Tibial nerve (tissue), 3 donors: ENCODE results near the gene ZSWIM6.

Experiments
- CTCF ChIP-seq, 5 experiments: fragments of 200-600 bp in 3 of 5; fragments of 450-650 bp in 2 of 5; sonication (generic) in 3 of 5; IDR thresholded peaks; one replicate each; pipeline ENCODE4 v1.5.1; 2016 to 2019; ENCODE audit warnings: antibody characterized with exemption in 5 of 5, mild to moderate bottlenecking in 3 of 5, moderate library complexity in 2 of 5
- POLR2A ChIP-seq, 2 donors: fragments of 450-650 bp; IDR thresholded peaks; one replicate each; pipeline ENCODE4 v1.6.1; 2017; ENCODE audit warnings: antibody characterized with exemption in 2 of 2, mild to moderate bottlenecking in 2 of 2, moderate library complexity in 2 of 2

GRCh38 chr5:61479850-61480614, 148.0 kb downstream of the ZSWIM6 start:
- TF ChIP-seq POLR2A (IDR thresholded peaks at IDR 0.05) (no peak), CTCF (IDR thresholded peaks at IDR 0.05) (no peak)
